ENCODE measurements around the gene AQP12B.
"Not testable (repeated sequence)": the region's sequence is repeated elsewhere in the genome, so short reads cannot be mapped to it uniquely, and the experiment has no call there.

AQP12B gene

GRCh38 chr2:240692583-240693561 lies 10.2 kb upstream of the AQP12B start:
- not testable (repeated sequence) for H3K9me2 ChIP-seq (replicated peaks; ENCODE audit: control insufficient read depth, low read length); H3K4me1 ChIP-seq (ENCODE audit: control insufficient read depth, low read length); H3K4me2 ChIP-seq (ENCODE audit: low read length); H3K79me2 ChIP-seq (ENCODE audit: control insufficient read depth, low read length); H3K27ac ChIP-seq (ENCODE audit: low read depth, low read length); H3K4me3 ChIP-seq (ENCODE audit: low read length); H3F3A ChIP-seq (ENCODE audit: control insufficient read depth, insufficient read depth); H4K20me1 ChIP-seq (ENCODE audit: control insufficient read depth, insufficient read depth, low read depth, low read length); H3K27me3 ChIP-seq (ENCODE audit: control insufficient read depth, low read length); H3K9me3 ChIP-seq (ENCODE audit: control insufficient read depth, insufficient read depth, low read length); H3K36me3 ChIP-seq (ENCODE audit: control insufficient read depth, low read length)

GRCh38 chr2:240691631-240692420 lies 9.1 kb upstream of the AQP12B start, which contains the start of gene AQP12A:
Gene AQP12A, plus strand, starts transcription at chr2:240691866. Its CDS starts 48 bp downstream, at chr2:240691914.
- not testable (repeated sequence) for H3F3A ChIP-seq (ENCODE audit: control insufficient read depth, insufficient read depth); H3K9me2 ChIP-seq (replicated peaks; ENCODE audit: control insufficient read depth, low read length); H3K36me3 ChIP-seq (ENCODE audit: control insufficient read depth, low read length); H3K27me3 ChIP-seq (ENCODE audit: control insufficient read depth, low read length); H3K27ac ChIP-seq (ENCODE audit: low read depth, low read length); H3K4me1 ChIP-seq (ENCODE audit: control insufficient read depth, low read length); H3K79me2 ChIP-seq (ENCODE audit: control insufficient read depth, low read length); H3K4me3 ChIP-seq (ENCODE audit: low read length); H4K20me1 ChIP-seq (ENCODE audit: control insufficient read depth, insufficient read depth, low read depth, low read length); H3K9me3 ChIP-seq (ENCODE audit: control insufficient read depth, insufficient read depth, low read length); H3K4me2 ChIP-seq (ENCODE audit: low read length)

GRCh38 chr2:240691075-240691427 lies 8.4 kb upstream of the AQP12B start:
- not testable (repeated sequence) for H3K4me1 ChIP-seq (ENCODE audit: control insufficient read depth, low read length); H3K9me2 ChIP-seq (replicated peaks; ENCODE audit: control insufficient read depth, low read length); H3K9me3 ChIP-seq (ENCODE audit: control insufficient read depth, insufficient read depth, low read length); H3K27ac ChIP-seq (ENCODE audit: low read depth, low read length); H3K36me3 ChIP-seq (ENCODE audit: control insufficient read depth, low read length); H3K4me3 ChIP-seq (ENCODE audit: low read length); H3K27me3 ChIP-seq (ENCODE audit: control insufficient read depth, low read length); H3F3A ChIP-seq (ENCODE audit: control insufficient read depth, insufficient read depth); H4K20me1 ChIP-seq (ENCODE audit: control insufficient read depth, insufficient read depth, low read depth, low read length); H3K79me2 ChIP-seq (ENCODE audit: control insufficient read depth, low read length); H3K4me2 ChIP-seq (ENCODE audit: low read length)

- H3K27ac ChIP-seq (ENCODE audit: low read depth, low read length); H3K9me2 ChIP-seq (replicated peaks; ENCODE audit: control insufficient read depth, low read length); H3F3A ChIP-seq (ENCODE audit: control insufficient read depth, insufficient read depth); H3K4me1 ChIP-seq (ENCODE audit: control insufficient read depth, low read length); H3K36me3 ChIP-seq (ENCODE audit: control insufficient read depth, low read length); H3K79me2 ChIP-seq (ENCODE audit: control insufficient read depth, low read length); H3K4me3 ChIP-seq (ENCODE audit: low read length); H3K4me2 ChIP-seq (ENCODE audit: low read length); H3K9me3 ChIP-seq (ENCODE audit: control insufficient read depth, insufficient read depth, low read length); H4K20me1 ChIP-seq (ENCODE audit: control insufficient read depth, insufficient read depth, low read depth, low read length): not testable (repeated sequence)
- H3K27me3 ChIP-seq (ENCODE audit: control insufficient read depth, low read length) = peaks cover 11% of the 10 kb centered on the region
These were observed 7.9 kb upstream of the AQP12B start for GRCh38 chr2:240690421-240691074.

- no peaks in the 10 kb centered on the region for H3K9me2 ChIP-seq (replicated peaks; ENCODE audit: control insufficient read depth, low read length)
- no peaks in the 10 kb centered on the region for H4K20me1 ChIP-seq (ENCODE audit: control insufficient read depth, insufficient read depth, low read depth, low read length)
- H3F3A ChIP-seq (ENCODE audit: control insufficient read depth, insufficient read depth) = no peaks in the 10 kb centered on the region
- H3K36me3 ChIP-seq (ENCODE audit: control insufficient read depth, low read length) = no peaks in the 10 kb centered on the region
- H3K27me3 ChIP-seq (ENCODE audit: control insufficient read depth, low read length) = peaks cover 11% of the 10 kb centered on the region
- H3K4me3 ChIP-seq (ENCODE audit: low read length) = no peak overlapping the region
- H3K9me3 ChIP-seq (ENCODE audit: control insufficient read depth, insufficient read depth, low read length) = no peaks in the 10 kb centered on the region
- no peaks in the 10 kb centered on the region for H3K4me1 ChIP-seq (ENCODE audit: control insufficient read depth, low read length)
- TF ChIP-seq CTCF (IDR thresholded peaks at IDR 0.05; ENCODE audit: low read depth, low read length, poor library complexity, severe bottlenecking) = no peak
- TF ChIP-seq EZH2phosphoT487 (IDR thresholded peaks at IDR 0.05; ENCODE audit: borderline replicate concordance, low read length) = no peak
- H3K4me2 ChIP-seq (ENCODE audit: low read length) = no peak overlapping the region
- H3K79me2 ChIP-seq (ENCODE audit: control insufficient read depth, low read length) = no peaks in the 10 kb centered on the region
- no peak overlapping the region for H3K27ac ChIP-seq (ENCODE audit: low read depth, low read length)
These were observed 7.3 kb upstream of the AQP12B start for GRCh38 chr2:240689975-240690374.

Data from DOHH2 (cell line).